Activated CD4-positive, alpha-beta T cell treated with anti-CD3 and anti-CD28 coated beads, Interleukin-2, amount 50 U/mL, for 24 hours (primary cell): ENCODE measurements around the gene NUBP2.
"Not testable (repeated sequence)": the region's sequence is repeated elsewhere in the genome, so short reads cannot be mapped to it uniquely, and the experiment has no call there.

ENCODE experiments used
- DNase-seq, 2 donors: peaks; one replicate each; pipeline ENCODE4 v3.0.0-alpha.2; 2020; ENCODE audit warnings: low read depth in 1 of 2, low spot score in 1 of 2

Gene NUBP2

GRCh38 chr16:1784977-1785845 is 2.5 kb downstream of the NUBP2 start:
- DNase-seq, result no peak

- no peak for DNase-seq
Measured at GRCh38 chr16:1785846-1786170, 3.0 kb downstream of the NUBP2 start.

DNA sequence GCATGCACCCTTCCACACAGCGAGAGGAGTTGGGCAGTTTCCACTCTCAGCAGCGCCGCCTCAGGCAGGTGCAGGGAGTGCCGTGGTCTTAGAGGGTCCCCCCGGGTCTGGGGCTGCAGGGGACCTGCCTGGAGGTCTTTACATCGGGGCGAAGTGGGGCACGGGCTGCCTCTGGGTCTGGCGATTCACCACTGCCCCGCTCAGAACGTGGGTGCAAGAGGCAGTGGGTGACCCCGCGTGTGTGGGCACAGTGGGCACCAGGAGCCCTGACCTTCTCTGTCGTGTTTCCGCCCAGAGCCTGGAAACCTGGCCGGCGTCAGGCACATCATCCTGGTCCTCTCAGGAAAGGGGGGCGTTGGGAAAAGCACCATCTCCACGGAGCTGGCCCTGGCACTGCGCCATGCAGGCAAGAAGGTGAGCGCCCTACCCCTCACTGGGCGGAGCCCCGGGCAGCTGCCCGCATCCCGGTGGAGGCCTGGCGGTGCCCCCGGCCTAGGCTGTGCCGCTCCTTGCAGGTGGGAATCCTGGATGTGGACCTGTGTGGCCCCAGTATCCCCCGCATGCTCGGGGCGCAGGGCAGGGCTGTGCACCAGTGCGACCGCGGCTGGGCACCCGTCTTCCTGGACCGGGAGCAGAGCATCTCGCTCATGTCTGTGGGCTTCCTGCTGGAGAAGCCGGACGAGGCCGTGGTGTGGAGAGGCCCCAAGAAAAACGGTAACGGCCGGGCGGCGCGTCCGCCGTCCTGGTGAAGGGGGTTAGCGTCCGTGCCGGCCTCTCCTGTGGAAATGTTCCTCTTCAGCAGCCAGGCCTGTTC is 3.7 kb downstream of the NUBP2 start:
- no peak for DNase-seq

DNA sequence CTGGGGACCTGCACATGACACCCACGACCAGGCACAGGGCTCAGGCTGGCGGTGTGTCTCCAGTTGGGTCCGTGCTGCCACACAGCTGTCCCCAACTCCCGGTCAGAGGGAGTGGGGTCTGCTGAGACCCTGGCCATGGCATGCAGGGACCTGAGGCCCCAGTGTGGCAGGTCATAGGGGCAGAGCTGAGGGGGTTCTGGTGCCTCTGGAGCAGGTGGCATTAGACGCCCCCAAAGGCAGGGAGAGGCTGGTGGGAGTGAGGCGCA is 4.2 kb downstream of the NUBP2 start:
- DNase-seq, result no peak

GRCh38 chr16:1787322-1788094 is 4.7 kb downstream of the NUBP2 start:
- no peak for DNase-seq

DNA sequence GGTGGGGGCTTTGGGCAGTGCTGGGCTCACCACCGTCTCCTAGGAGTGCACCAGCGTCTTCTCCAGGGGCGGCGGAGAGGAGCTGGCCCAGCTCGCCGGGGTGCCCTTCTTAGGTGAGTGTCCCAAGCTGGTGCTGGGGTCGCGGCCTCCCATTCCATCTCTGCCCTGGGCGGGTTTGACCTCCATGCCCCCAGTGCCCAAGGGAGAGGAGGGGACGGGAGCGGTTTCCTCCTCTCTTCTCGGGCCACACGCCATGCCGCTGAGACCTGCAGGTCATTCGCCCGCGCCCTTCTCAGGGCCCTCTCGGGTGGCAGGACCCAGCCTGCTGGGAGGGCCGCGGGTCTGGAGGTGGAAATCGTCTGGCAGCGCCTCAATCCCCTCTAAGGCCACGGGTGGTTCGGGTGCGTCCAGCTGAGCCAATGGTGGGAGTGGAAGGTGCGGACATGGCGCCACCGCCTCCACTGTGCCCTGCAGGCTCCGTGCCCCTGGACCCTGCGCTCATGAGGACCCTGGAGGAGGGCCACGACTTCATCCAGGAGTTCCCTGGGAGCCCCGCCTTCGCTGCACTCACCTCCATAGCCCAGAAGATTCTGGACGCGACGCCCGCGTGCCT is 5.4 kb downstream of the NUBP2 start:
- DNase-seq, result no peak

- DNase-seq, result no peak
Measured at GRCh38 chr16:1788708-1789100, 5.9 kb downstream of the NUBP2 start.

GRCh38 chr16:1789643-1790045 is 6.9 kb downstream of the NUBP2 start:
- no peak for DNase-seq

- no peak for DNase-seq
Measured at GRCh38 chr16:1790261-1790610, 7.5 kb downstream of the NUBP2 start.

DNA sequence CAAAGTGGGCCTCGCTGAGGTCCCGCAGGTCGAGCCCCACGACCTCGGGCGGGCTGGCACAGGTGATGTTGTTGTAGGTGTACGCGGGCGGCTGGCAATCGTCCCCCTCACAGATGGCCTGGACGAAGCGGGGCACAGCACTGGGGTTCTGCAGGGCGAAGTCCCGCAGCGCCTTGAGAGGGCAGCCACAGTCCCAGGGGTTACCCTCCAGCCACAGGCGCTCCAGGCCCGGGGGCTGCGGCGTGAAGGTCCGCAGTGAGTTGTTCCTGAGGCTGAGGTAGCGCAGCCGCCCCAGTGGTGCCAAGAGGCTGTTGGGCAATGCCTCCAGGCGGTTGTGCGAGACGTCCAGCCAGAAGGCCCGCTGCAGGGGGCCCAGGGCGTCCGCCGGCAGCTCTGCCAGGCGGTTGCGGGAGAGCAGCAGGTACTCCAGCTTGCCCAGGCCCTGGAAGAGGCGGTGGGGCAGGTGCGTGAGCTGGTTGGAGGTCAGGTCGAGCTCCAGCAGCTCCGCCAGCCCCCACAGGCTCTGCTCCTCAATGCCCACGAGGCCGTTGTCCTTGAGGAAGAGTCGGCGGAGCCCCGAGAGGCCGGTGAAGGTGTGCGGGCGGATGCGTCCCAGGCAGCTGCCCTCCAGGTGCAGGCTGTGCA is 8.0 kb downstream of the NUBP2 start:
- no peak for DNase-seq

DNA sequence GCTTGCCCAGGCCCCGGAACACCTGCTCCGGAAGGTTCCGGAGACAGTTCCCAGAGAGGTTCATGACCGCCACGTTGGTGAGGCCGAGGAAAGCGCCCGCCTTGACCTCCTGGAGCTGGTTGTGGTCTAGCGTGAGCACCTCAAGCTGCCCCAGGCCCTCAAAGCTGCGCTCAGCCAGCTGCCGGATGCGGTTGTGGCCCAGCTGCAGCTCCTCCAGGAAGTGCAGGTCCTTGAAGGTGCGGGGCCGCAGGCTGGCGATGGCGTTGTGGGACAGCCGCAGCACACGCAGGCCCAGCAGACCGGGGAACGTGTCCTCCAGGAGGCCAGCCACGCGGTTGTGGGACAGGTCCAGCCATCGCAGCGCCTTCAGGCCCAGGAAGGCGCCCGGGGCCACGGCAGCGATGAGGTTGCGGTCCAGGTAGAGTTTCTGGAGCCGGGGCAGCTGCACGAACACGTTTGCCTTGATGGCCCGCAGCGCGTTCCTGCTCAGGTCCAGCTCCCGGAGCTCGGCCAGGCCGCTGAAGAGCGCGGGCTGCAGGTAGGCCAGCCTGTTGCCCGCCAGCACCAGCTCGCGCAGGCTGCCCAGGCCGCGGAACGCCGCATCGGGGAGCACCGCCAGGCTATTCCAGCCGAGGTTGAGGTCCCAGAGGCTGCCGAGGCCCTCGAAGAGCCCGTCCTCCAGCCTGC is 8.6 kb downstream of the NUBP2 start:
- no peak for DNase-seq

GRCh38 chr16:1791943-1792812 is 9.4 kb downstream of the NUBP2 start:
- DNase-seq, result no peak

- no peak for DNase-seq
Measured at GRCh38 chr16:1792836-1793577, 10.2 kb downstream of the NUBP2 start.

DNA sequence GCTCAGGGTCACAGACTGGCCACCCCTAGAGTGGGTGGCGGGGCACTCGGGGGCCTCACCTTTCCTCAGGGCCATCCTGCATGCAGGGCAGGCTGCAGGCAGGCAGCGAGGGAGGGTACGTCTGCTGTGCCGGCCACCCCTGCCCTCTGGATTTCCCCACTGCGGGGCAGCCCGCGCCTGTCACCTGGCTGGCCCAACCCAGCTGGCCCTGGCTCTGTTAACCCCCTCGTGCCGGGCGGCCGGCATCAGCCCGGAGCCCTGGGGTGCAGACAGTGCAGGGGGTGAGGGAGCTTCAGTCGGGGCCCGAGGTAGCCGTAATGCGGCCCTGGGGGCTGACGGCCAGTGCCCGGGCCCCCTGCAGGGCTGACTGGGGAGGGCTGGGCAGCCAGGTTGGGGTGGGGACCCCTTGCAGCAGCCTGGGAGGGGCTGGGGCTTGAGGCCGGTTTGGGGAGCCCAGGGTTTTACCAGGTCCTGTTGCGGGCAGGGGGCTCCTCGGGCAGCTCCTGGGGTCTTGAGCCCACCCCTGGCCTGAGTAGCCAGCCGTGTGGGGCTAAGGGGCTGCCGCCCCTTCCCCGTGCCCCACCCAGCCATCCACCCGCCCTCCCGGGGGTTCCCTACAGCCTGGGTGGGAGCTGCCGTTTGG is 10.9 kb downstream of the NUBP2 start, which contains the start of gene IGFALS:
Gene IGFALS, minus strand, starts transcription at position 128 of the 643 bp plus-strand sequence. Its CDS starts 53 bp downstream, at position 75.
- DNase-seq, result no peak

DNA sequence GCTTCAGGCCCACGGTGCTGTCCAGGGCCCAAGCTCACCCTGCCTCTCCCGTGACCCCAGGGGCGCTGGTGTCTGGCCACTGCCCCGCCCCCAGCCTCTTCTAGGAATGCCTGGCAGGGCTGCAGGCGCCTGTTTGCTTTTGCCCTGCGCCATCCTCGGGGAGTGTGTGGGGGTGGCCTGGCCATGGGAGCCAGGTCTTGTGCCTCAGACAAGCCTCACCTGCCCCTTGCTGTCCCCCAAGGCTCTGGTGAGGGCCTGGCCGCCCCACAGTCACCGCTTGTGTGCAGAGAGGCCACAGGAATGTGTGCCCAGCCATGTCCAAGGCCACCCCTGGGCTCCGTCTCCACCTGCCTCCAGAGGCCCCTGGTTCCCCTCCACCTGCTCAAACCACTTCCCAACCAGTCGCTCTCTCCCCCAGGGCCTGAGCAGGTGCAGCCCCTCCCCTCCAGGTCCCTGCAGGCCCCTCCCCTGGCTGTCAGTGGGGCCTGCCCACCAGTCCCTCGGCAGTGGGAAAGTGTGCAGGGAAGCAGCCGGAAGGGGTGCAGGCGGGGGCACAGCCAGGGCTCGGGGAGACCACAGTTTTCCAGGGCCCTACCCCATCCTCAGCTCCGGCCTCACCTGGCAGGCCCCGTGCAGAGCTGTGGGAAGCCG is 11.6 kb downstream of the NUBP2 start:
- DNase-seq, result no peak

GRCh38 chr16:1794908-1795666 is 12.3 kb downstream of the NUBP2 start:
- DNase-seq, result no peak

- not testable (repeated sequence) for DNase-seq
Measured at GRCh38 chr16:1799263-1799662, 16.5 kb downstream of the NUBP2 start.
